SK-N-MC (cell line): Measurements from ENCODE around the gene MAST3.

Source experiments
- EZH2 ChIP-seq: fragments of 200-600 bp; sonication (generic); IDR thresholded peaks from one replicate; pipeline ENCODE4 v1.6.1; 2017; ENCODE audit warnings: antibody characterized with exemption
- POLR2AphosphoS5 ChIP-seq: IDR thresholded peaks from 2 replicates; pipeline ENCODE4 v1.6.1; 2012; ENCODE audit warnings: mild to moderate bottlenecking, low read depth, low read length, borderline replicate concordance

- no peak for TF ChIP-seq EZH2
- TF ChIP-seq POLR2AphosphoS5: no peak
These were observed 71.2 kb downstream of the MAST3 start for GRCh38 chr19:18168673-18169381.
